Thyroid gland (tissue), 4 donors: ENCODE results near the gene TSFM. TPM values are rescaled to one million over a fixed set of nuclear protein-coding genes. Genes with fewer than 3 reads are reported as not detected.

Experiments used
- DNase-seq, 2 donors: peaks; one replicate each; pipeline ENCODE4 v3.0.0-alpha.2; 2019
- H3K27ac ChIP-seq, 3 donors: fragments of 200-600 bp; sonication (generic); 1 replicate in 2 of 3; 2 replicates in 1 of 3; pipeline ENCODE4 v1.5.1; 2016 to 2019; ENCODE audit warnings: mild to moderate bottlenecking in 1 of 3, moderate library complexity in 1 of 3
- H3K27me3 ChIP-seq: fragments of 200-600 bp; sonication (generic); one replicate; pipeline ENCODE4 v1.5.1; 2019
- H3K36me3 ChIP-seq, 2 donors: fragments of 200-600 bp; sonication (generic); one replicate each; pipeline ENCODE4 v1.5.1; 2016 to 2019
- H3K4me1 ChIP-seq, 2 donors: fragments of 200-600 bp; sonication (generic); one replicate each; pipeline ENCODE4 v1.5.1; 2017 to 2019
- H3K4me3 ChIP-seq, 3 donors: fragments of 200-600 bp; sonication (generic); replicated peaks in 1 of 3; 1 replicate in 2 of 3; 2 replicates in 1 of 3; pipeline ENCODE4 v1.5.1; 2016; ENCODE audit warnings: mild to moderate bottlenecking in 1 of 3
- H3K9me3 ChIP-seq: fragments of 200-600 bp; sonication (generic); one replicate; pipeline ENCODE4 v1.5.1; 2017
- CTCF ChIP-seq, 6 experiments: fragments of 200-600 bp in 3 of 6; fragments of 450-650 bp in 3 of 6; sonication (generic) in 3 of 6; IDR thresholded peaks; one replicate each; pipeline ENCODE4 v1.5.1; 2016 to 2019; ENCODE audit warnings: antibody characterized with exemption in 6 of 6, mild to moderate bottlenecking in 2 of 6, inconsistent platforms in 1 of 6, moderate library complexity in 1 of 6
- POLR2A ChIP-seq, 2 donors: fragments of 450-650 bp; IDR thresholded peaks; one replicate each; pipeline ENCODE4 v1.6.1; 2017; ENCODE audit warnings: antibody characterized with exemption in 2 of 2, mild to moderate bottlenecking in 2 of 2, moderate library complexity in 1 of 2
- WGBS, 2 donors: methylation state at CpG; one replicate each; pipeline ENCODE4 v1.1.5; 2017; 5-methylcytosine and 5-hydroxymethylcytosine counted together
- intact Hi-C: fragments of 100-400 bp; cut with DNase I; formaldehyde crosslinking; loops from one replicate; pipeline ENCODE4 v1.15.1; 2023
- total RNA-seq, 4 donors: library from RNA; depleted of rRNA; stranded (reverse); fragments of >200 nt; gene quantifications; one replicate each; pipeline ENCODE4 v1.2.3, GENCODE V29; 2016

TSFM gene
- total RNA-seq, 4 donors from 2014 or later, result 19.4 to 32.0 (median 25.5) TPM

- WGBS, 2 donors, result 11 to 17% methylated on average over 3 of the region's 3 CpGs
- Histone ChIP-seq H3K27me3 (no peaks in the 10 kb centered on the region), H3K4me1 (peaks cover 87 to 90% of the 10 kb centered on the region in 2 donors), H3K9me3 (no peaks in the 10 kb centered on the region), H3K27ac (peak overlapping the region in 1 of 3 donors; percentile 67), H3K4me3 (no peak overlapping the region), H3K36me3 (no peaks in the 10 kb centered on the region)
- DNase-seq, result peak; percentile 77
- TF ChIP-seq POLR2A (IDR thresholded peaks at IDR 0.05) (no peak), CTCF (IDR thresholded peaks at IDR 0.05) (no peak)
- intact Hi-C loops, result no loop called here
Observed at GRCh38 chr12:57840726-57841125, 58.1 kb downstream of the TSFM start.

GRCh38 chr12:57841445-57841844 is 58.9 kb downstream of the TSFM start:
- H3K4me3 ChIP-seq, result no peak overlapping the region
- peak overlapping the region in 1 of 3 donors; percentile 59 for H3K27ac ChIP-seq
- intact Hi-C loops, result no loop called here
- H3K27me3 ChIP-seq, result no peaks in the 10 kb centered on the region
- 64 to 68% methylated on average over 4 of the region's 4 CpGs for WGBS, 2 donors
- no peaks in the 10 kb centered on the region for H3K36me3 ChIP-seq
- DNase-seq, result no peak
- TF ChIP-seq POLR2A (IDR thresholded peaks at IDR 0.05) (no peak), CTCF (IDR thresholded peaks at IDR 0.05) (no peak)
- H3K9me3 ChIP-seq, result no peaks in the 10 kb centered on the region
- H3K4me1 ChIP-seq, result peaks cover 80 to 83% of the 10 kb centered on the region in 2 donors

- 52 to 57% methylated on average over 14 of the region's 14 CpGs for WGBS, 2 donors
- Histone ChIP-seq H3K36me3 (no peaks in the 10 kb centered on the region), H3K4me3 (no peak overlapping the region), H3K9me3 (no peaks in the 10 kb centered on the region), H3K27me3 (no peaks in the 10 kb centered on the region), H3K27ac (peak overlapping the region in 1 of 3 donors; percentile 34), H3K4me1 (peaks cover 71 to 72% of the 10 kb centered on the region in 2 donors)
- no peak for TF ChIP-seq POLR2A (IDR thresholded peaks at IDR 0.05)
- TF ChIP-seq CTCF (IDR thresholded peaks at IDR 0.05), result no peak
- DNase-seq, result no peak
- intact Hi-C loops, result no loop called here
Observed at GRCh38 chr12:57842342-57843294, 60.0 kb downstream of the TSFM start.

- H3K9me3 ChIP-seq, result no peaks in the 10 kb centered on the region
- H3K27ac ChIP-seq, result peak overlapping the region; percentile 98 to 100 (median 99)
- no peaks in the 10 kb centered on the region for H3K27me3 ChIP-seq
- intact Hi-C loops, result no loop called here
- H3K4me1 ChIP-seq, result peaks cover 48 to 49% of the 10 kb centered on the region in 2 donors
- 2% methylated on average over 17 to 35 of the region's 42 CpGs for WGBS, 2 donors
- no peaks in the 10 kb centered on the region for H3K36me3 ChIP-seq
- peak; percentile 81 for DNase-seq
- H3K4me3 ChIP-seq, result peak overlapping the region; percentile 92 to 98 (median 97)
- TF ChIP-seq POLR2A (IDR thresholded peaks at IDR 0.05) (peak in 1 of 2 donors; percentile 56), CTCF (IDR thresholded peaks at IDR 0.05) (no peak)
Observed at GRCh38 chr12:57844709-57845477, 62.3 kb downstream of the TSFM start.
